Measurements from ENCODE around the gene MICAL2.

The MICAL2 gene

GRCh38 chr11:12246147-12246546 is 135.8 kb downstream of the MICAL2 start:
- no peak for DNase-seq (ENCODE audit: low read depth in 2 of 2)

GRCh38 chr11:12246989-12247388 is 136.6 kb downstream of the MICAL2 start:
- no peak for DNase-seq (ENCODE audit: low read depth in 2 of 2)

- no peak for DNase-seq (ENCODE audit: low read depth in 2 of 2)
Observed at GRCh38 chr11:12247543-12248254, 137.3 kb downstream of the MICAL2 start.

GRCh38 chr11:12248330-12248729 is 137.9 kb downstream of the MICAL2 start:
- DNase-seq (ENCODE audit: low read depth in 2 of 2), result no peak

- DNase-seq (ENCODE audit: low read depth in 2 of 2), result no peak
Observed at GRCh38 chr11:12249590-12250260, 139.3 kb downstream of the MICAL2 start.

GRCh38 chr11:12251666-12252560 is 141.5 kb downstream of the MICAL2 start:
- DNase-seq (ENCODE audit: low read depth in 2 of 2), result no peak

- DNase-seq (ENCODE audit: low read depth in 2 of 2), result no peak
Observed at GRCh38 chr11:12253843-12254281, 143.5 kb downstream of the MICAL2 start.

GRCh38 chr11:12258451-12258850 is 148.1 kb downstream of the MICAL2 start:
- DNase-seq (ENCODE audit: low read depth in 2 of 2), result no peak

GRCh38 chr11:12259956-12260355 is 149.6 kb downstream of the MICAL2 start:
- no peak for DNase-seq (ENCODE audit: low read depth in 2 of 2)

- DNase-seq (ENCODE audit: low read depth in 2 of 2), result no peak
Observed at GRCh38 chr11:12260731-12261521, 150.5 kb downstream of the MICAL2 start.

GRCh38 chr11:12261551-12261950 is 151.2 kb downstream of the MICAL2 start:
- no peak for DNase-seq (ENCODE audit: low read depth in 2 of 2)

GRCh38 chr11:12263141-12263693 is 152.8 kb downstream of the MICAL2 start:
- no peak for DNase-seq (ENCODE audit: low read depth in 2 of 2)

- no peak for DNase-seq (ENCODE audit: low read depth in 2 of 2)
Observed at GRCh38 chr11:12264361-12264760, 154.0 kb downstream of the MICAL2 start.

- no peak for DNase-seq (ENCODE audit: low read depth in 2 of 2)
Observed at GRCh38 chr11:12266132-12266531, 155.7 kb downstream of the MICAL2 start.

GRCh38 chr11:12266943-12267342 is 156.6 kb downstream of the MICAL2 start:
- no peak for DNase-seq (ENCODE audit: low read depth in 2 of 2)

GRCh38 chr11:12267921-12268320 is 157.5 kb downstream of the MICAL2 start:
- no peak for DNase-seq (ENCODE audit: low read depth in 2 of 2)

GRCh38 chr11:12269104-12269441 is 158.7 kb downstream of the MICAL2 start:
- no peak for DNase-seq (ENCODE audit: low read depth in 2 of 2)

- DNase-seq (ENCODE audit: low read depth in 2 of 2), result no peak
Observed at GRCh38 chr11:12269446-12270214, 159.2 kb downstream of the MICAL2 start.

- no peak for DNase-seq (ENCODE audit: low read depth in 2 of 2)
Observed at GRCh38 chr11:12270215-12270797, 159.9 kb downstream of the MICAL2 start.

GRCh38 chr11:12270817-12271216 is 160.4 kb downstream of the MICAL2 start:
- no peak for DNase-seq (ENCODE audit: low read depth in 2 of 2)
